Stromal cell of bone marrow (primary cell): Measurements from ENCODE around the gene JAK2.

Source experiments
- DNase-seq: peaks from one replicate; pipeline ENCODE4 v3.0.0-alpha.2; 2012; ENCODE audit warnings: low read depth

JAK2 gene

DNA sequence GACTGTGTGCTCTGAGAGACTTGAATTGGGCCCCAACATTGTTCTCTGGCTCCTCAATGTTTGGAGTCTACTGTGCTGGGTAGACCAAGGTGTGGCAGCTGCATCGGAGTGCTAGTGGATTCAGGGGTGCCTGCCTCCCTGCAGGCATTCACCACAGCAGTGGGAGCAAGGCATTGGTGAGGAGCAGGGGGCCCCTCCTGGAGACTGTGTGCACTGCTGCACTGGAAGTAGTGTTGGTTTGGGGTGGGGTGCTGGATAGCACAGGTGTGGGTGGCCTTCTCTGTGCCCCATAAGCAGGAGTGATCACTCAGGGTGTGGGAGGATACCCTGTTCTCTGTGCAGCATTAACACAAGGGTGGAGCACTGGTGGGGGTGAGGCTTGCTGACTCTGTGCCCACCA is 161.2 kb downstream of the JAK2 start:
- no peak for DNase-seq
